Neural progenitor cell (in vitro differentiated cells): ENCODE data around the gene LTN1.

Experiments used
- EZH2 ChIP-seq: fragments of 200-600 bp; sonication (generic); IDR thresholded peaks from 2 replicates; pipeline ENCODE4 v1.6.1; 2017; ENCODE audit warnings: antibody characterized with exemption, mild to moderate bottlenecking, moderate library complexity
- EZH2phosphoT487 ChIP-seq: fragments of 200-600 bp; sonication (generic); IDR thresholded peaks from 2 replicates; pipeline ENCODE4 v1.6.1; 2017; ENCODE audit warnings: antibody characterized with exemption
- TF ChIP-seq, protein P1 (sequence below): fragments of 200-600 bp; sonication (generic); IDR thresholded peaks from 2 replicates; pipeline ENCODE4 v1.5.1; 2017; ENCODE audit warnings: antibody characterized with exemption, mild to moderate bottlenecking

- TF ChIP-seq, protein P1, sequence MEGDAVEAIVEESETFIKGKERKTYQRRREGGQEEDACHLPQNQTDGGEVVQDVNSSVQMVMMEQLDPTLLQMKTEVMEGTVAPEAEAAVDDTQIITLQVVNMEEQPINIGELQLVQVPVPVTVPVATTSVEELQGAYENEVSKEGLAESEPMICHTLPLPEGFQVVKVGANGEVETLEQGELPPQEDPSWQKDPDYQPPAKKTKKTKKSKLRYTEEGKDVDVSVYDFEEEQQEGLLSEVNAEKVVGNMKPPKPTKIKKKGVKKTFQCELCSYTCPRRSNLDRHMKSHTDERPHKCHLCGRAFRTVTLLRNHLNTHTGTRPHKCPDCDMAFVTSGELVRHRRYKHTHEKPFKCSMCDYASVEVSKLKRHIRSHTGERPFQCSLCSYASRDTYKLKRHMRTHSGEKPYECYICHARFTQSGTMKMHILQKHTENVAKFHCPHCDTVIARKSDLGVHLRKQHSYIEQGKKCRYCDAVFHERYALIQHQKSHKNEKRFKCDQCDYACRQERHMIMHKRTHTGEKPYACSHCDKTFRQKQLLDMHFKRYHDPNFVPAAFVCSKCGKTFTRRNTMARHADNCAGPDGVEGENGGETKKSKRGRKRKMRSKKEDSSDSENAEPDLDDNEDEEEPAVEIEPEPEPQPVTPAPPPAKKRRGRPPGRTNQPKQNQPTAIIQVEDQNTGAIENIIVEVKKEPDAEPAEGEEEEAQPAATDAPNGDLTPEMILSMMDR, result no peak
- TF ChIP-seq EZH2, result no peak
- TF ChIP-seq EZH2phosphoT487, result no peak
Observed at GRCh38 chr21:29002442-29003144, 9.9 kb upstream of the LTN1 start.
